NCI-H1105 treated with DMSO at 0.1 percent for 48 hours (cell line): ENCODE results near the gene ACAN.

Experiments
- DNase-seq: peaks from one replicate; lab custom pipeline; 2025; lab: John Stamatoyannopoulos, UW

Gene ACAN

DNA sequence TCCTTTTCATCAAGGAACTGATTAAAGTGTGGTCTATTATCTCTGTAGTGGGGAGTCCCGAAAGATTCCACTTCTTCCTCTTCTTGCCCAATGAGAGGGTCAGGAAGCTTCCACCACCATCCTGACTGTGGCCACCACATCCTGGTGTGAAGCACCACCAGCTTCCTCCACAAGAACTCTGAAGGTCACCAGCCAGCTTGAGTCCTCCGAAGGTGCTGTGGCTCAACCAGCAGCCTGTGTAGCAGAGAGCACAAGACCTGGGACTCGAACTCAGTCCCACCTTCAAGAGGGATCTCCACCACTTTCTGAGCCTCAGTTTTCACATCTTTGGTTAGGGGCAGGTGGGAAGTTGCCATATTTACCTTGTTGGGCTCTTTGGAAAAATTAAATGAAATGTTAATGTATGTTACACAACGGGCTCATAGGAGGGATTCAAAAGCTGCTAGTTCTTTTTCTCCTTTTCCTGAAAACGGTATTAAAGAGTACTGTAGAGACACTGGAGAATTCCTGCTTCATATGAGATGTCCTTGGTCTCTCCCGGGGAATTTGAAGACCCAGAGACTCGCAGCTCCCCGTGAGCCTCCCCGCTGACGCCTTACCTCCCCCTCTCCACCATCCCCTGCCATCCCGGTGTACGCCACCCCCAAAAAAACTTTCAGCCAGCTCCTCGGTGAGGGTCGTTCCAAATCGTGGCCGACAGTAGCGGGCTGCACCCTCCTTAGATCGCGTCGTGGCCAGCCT lies 816 bp upstream of the ACAN start:
- no peak for DNase-seq

DNA sequence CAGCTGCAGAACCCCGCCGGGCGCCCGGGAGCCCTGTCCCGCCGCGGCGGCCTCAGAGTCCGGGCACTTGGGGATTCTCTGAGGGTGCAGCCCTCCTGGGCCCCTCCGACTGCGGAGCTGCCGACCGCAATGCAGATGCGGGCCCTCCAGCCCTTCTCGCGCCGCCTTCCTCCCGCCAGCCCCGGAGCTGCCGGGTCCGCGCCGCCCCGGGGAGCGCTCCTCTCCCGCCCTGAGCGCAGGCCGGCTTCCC lies 320 bp upstream of the ACAN start:
- no peak for DNase-seq

- no peak for DNase-seq
These were observed 648 bp downstream of the ACAN start for GRCh38 chr15:88803920-88804247.

DNA sequence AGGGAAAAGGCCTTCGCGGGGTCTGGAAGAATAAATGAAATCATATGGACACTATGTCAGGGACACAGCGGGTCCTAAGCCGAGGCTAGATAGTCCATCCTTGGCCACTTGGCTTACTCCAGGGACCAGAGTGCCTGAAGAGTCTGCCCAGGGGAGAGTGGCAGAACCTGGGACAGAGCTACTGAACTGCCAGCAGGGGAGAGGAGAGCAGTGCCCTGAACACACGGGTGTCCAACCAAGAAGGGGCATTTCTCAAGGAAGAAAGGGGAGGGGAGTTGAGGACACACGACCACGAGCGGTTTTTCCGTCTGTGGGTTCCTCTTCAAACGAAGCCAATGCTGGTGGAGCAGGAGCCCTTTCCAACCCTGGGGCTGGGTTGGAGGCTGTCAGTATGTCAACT lies 1.0 kb downstream of the ACAN start:
- DNase-seq: no peak

- no peak for DNase-seq
These were observed 2.0 kb downstream of the ACAN start for GRCh38 chr15:88805031-88805780.

DNA sequence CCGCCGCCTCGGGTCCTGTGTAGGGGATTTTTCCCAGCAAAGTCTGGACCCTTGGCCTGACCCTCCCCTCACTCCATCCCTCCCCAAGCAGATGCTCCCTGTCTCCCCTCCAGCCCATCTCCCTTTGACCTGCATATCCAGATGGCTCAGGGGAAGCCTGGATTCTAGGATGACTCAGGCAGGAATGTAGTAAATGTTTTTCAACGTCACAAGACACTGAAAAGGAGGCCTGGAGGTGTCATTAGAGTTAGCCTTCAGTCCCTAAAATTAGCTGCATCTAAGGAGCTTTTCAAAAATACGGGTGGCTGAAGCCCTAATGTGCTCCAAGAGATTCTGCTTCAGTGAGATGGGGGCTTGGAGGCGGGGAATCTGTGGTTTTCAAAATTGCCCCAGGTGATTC lies 7.2 kb downstream of the ACAN start:
- no peak for DNase-seq

DNA sequence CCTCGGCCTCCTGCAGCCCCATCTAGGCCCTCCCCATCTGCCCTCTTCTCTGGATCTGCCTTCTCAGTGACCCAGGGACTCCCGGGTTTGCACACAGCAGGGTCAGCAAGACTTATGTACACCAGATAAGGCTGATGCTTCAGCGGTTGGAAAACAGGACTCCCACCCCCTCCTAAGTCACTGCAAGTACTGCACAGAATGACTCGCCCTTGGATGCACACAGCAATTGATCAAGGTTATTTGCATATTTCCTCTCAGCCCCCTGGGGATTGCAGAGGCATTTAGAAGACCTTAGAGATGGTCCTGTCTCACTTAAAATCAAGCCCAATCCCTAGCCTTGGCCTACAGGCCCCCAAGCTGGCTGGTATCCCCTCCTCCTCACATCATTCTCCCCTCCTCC lies 8.9 kb downstream of the ACAN start:
- DNase-seq: no peak

DNA sequence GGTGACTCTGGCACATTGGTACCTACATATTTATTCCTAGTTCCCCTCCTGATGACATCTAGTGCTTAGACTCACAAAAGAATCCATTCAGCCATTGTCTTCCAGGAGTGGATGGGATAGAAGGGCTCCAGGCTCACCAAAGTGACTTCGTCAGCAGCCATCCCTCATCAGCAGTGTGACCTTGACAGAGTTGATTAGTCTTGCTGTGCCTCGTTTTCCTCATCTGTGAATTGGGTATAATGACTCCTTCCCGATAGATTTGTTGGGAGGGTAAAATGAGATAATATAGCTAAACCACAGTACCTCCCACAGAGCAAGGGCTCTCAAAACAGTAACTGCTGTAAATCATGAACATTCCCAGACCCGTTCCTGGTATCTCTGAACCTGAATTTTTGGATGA lies 10.7 kb downstream of the ACAN start:
- DNase-seq: no peak

DNA sequence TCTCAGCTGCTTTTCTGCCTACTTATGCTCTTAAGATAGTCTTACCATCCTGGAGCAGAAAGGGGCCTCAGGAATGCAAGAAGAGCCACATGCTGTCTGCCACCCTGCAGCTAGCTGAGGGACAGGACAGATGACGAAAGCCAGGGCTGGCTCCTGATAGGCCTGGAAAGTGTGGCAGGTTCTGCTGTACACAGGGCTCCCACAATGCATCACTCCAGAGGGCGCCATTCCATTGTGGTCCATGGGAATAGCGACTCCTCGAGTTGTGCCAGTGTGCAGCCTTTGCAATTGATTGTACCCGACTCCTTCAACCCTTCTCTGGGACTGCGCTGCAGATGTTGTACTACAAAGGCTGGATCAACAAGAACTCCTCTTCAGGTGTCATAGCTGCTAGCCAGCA lies 11.2 kb downstream of the ACAN start:
- DNase-seq: no peak

DNA sequence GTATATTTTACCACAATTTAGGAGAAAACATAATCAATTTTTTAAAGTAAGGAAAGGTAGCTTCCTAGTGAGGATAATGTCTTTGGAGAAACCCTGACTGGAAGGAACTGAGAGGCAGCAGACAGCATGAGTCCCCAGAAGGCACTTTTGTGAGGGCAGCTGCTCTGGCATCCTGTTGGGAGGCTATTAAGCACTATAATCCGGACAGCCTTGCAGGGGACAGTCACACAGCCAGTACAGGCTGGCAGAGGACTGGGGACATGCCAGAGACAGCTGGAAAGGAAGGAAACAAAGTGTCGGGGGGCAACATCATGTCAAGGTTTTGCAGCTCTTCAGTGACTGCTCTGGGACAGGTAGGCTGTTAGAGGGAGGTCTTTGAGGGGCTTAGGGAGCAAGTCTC lies 15.7 kb downstream of the ACAN start:
- DNase-seq: no peak

- DNase-seq: no peak
These were observed 18.8 kb downstream of the ACAN start for GRCh38 chr15:88821993-88822392.

- DNase-seq: no peak
These were observed 25.6 kb downstream of the ACAN start for GRCh38 chr15:88828791-88829190.

DNA sequence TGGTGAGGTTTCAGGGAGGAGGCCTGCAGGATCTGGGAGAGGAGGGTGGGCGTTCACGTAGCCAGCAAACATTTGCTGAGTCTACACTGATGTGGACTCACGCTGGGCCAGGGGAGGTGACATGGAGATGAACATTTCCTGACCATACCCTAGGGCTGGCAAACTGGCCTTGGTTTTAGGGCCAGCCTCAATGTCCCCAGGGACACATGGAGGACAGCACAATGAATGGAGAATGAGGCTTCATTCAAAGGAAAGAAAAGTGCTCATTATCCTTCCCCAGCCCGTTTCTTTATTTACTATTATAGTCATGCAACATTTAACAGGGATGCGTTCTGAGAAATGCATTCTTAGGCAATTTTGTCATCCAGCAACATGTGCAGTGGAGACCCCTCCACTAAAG lies 26.8 kb downstream of the ACAN start:
- no peak for DNase-seq

GRCh38 chr15:88832820-88833730 lies 29.8 kb downstream of the ACAN start:
- DNase-seq: no peak

GRCh38 chr15:88833731-88834100 lies 30.5 kb downstream of the ACAN start:
- DNase-seq: no peak

- DNase-seq: no peak
These were observed 31.1 kb downstream of the ACAN start for GRCh38 chr15:88834211-88834812.

DNA sequence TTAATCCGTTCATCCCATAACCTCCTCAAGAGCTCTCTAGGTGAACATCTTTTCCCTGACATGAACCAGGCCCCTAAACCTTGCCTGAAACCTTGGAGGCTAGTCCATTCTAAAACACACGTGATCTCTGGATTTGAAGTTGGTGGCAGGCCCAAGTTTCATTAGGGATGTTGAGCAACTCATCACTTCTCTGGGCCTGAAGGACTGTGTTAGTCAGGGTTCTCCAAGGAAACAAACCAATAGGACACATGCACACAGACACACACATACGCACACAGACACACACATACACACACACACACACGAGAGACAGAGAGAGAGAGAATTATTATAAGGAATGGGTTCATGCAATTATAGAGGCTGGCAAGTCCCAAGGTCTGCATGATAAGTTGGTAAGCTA lies 31.9 kb downstream of the ACAN start:
- no peak for DNase-seq

GRCh38 chr15:88835646-88836045 lies 32.4 kb downstream of the ACAN start:
- no peak for DNase-seq

DNA sequence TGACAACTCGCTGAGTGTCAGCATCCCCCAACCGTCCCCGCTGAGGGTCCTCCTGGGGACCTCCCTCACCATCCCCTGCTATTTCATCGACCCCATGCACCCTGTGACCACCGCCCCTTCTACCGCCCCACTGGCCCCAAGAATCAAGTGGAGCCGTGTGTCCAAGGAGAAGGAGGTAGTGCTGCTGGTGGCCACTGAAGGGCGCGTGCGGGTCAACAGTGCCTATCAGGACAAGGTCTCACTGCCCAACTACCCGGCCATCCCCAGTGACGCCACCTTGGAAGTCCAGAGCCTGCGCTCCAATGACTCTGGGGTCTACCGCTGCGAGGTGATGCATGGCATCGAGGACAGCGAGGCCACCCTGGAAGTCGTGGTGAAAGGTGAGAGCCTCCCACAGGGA lies 35.4 kb downstream of the ACAN start:
- no peak for DNase-seq

DNA sequence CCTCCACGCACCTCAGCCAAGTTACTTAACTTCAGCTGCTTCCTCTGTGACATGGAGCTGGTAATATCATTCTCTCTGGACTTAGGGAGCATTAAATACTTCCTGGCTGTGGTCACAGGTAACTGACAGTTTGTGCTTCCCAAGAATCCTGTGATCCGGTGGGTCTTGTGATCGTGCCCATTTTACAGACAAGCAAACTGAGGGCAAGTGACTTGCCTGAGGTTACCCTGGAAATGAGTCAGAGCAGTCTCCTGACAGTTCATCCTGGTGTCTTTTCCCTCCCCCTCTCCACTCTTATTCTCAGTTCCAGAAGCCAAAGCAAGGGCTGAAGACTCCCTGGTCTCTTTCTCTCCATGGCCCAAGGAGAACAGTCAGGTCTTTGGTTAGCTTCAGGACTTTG lies 35.9 kb downstream of the ACAN start:
- DNase-seq: no peak

GRCh38 chr15:88839961-88840360 lies 36.7 kb downstream of the ACAN start:
- no peak for DNase-seq

- DNase-seq: no peak
These were observed 38.0 kb downstream of the ACAN start for GRCh38 chr15:88841236-88841635.

DNA sequence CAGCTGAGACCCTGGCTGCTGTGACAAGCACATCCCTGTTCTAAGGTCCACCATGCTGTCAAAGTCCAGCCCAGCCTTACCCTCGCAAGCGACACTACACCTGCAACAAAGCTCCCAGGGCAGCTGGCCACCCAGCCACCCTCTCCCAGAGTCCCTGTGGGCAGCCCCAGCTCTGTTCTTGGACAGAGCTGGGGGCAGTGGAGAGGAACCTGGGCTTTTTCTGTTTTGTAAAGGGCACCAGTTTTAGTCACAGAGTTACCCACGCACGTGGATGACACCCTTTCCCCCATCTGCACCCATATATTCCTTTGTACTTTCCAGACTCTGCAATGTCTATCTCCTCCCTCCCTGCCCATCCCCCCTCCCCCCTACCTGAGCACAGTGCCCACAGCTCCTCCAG lies 38.9 kb downstream of the ACAN start:
- DNase-seq: no peak
